Stimulated activated CD8-positive, alpha-beta memory T cell treated with anti-CD3 and anti-CD28 coated beads, Interleukin-7, amount 100 ng/mL, for 4 hours (primary cell): Measurements from ENCODE around the gene PTPRD.

Source experiments
- DNase-seq, 2 donors: peaks; one replicate each; pipeline ENCODE4 v3.0.0-alpha.2; 2020; ENCODE audit warnings: low read depth in 2 of 2

Gene PTPRD

GRCh38 chr9:9612270-9612669, 1000.5 kb downstream of the PTPRD start:
- no peak for DNase-seq

GRCh38 chr9:9605681-9606080, 1007.1 kb downstream of the PTPRD start:
- DNase-seq = no peak

DNA sequence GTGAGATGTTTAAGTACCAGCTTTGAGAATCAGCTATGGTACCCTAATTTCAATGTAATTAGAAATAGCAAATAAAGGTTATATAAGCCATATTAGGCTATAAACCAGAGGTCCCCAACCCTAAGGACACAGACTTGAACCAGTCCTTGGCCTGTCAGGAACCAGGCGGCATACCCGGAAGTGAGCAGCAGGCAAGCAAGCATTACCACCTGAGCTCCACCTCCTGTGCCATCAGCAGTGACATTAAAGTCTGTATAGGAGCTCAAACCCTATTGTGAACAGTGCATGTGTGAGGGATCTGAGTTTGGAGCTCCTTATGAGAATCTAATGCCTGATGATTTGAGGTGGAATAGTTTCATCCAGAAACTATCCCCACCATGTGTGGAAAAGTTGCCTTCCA, 1009.5 kb downstream of the PTPRD start:
- no peak for DNase-seq

GRCh38 chr9:9598723-9599122, 1014.1 kb downstream of the PTPRD start:
- no peak for DNase-seq

DNA sequence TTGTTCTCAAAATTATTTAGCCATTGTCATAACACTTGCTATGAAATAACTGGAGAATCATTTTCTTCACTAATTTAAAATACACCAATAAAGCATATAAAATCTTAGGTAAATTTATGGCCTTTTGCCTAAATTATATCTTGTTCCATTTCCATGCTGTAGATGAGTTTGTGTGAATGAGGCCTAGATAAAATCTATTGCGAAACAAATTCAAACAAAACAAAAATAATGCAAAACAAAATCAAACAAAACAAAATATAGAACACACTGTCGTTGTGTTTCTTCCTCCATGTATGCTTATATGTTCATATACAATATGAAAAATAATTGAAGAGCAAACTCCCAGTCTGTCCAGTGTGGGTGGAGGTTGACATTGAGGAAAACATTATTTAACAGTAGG, 1020.7 kb downstream of the PTPRD start:
- DNase-seq = no peak

GRCh38 chr9:9585920-9586319, 1026.9 kb downstream of the PTPRD start:
- DNase-seq = no peak

GRCh38 chr9:9574080-9574479, 1038.7 kb downstream of the PTPRD start:
- DNase-seq = no peak

DNA sequence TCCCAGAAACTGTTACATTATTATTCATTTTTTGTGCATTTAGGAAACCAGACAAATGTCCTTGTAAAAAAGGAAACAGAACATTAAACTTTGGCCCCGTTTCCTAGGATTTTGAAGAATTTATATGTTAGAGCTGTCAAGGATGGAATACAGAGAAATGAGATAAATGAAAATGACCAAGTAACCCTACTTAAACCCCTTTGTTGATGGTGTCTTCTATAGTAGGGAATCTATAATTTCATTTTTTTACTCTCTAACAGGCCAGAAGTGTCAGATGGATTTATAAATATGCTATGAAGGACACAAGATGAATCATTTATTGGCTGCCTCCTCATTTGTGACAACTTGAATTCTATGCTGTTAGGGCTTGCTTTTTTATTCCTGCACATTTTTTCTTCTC, 1047.1 kb downstream of the PTPRD start:
- DNase-seq = no peak

DNA sequence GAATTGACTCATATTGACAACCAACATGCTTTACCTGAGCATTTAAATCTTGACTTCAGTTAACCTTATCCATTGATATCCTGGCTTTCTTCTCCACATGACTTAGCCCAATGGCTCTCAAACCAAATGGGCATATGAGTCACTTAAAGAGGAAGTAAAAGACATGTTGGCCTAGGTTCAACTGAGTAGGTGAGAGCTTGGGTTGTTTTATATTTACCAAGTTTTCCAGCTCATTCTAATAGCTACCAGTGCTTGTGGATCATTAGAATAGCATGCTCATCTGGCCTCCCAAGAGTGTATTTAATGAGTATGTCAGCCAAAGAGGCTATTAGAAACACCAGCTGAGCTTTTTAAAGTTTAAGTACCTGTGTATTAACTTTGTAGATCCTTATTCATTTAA, 1049.0 kb downstream of the PTPRD start:
- no peak for DNase-seq

DNA sequence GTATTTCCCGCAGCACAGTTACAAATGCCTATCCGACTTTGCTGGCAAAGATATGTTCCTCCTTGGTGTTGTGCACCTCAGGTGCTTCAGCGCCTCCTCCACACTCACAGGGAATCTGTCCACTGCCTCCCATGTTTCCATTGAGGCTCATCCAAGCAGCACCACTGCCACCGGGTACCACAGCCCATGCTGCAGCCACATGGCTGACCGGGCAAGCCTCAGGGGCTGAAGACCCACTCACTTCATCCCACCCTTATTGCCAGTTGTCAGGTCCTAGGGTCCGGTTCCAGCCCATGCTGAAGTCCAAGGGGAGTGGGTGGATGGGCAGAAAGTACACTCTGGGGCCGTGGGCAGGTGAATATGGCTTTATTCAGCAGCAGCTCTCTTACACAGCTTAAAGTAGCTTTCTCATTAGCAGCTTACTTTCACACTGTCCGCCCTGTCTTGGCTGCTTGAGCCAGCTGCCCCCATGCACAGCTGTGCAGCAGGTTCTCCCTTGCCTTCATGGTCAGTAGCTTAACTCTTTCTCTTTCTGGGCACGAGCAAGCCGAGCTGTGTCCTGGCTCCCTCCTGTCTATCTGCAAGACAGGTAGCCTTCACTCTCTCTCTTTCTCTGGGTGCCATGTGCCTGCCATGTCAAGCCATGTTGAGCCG, 1052.3 kb downstream of the PTPRD start:
- no peak for DNase-seq

DNA sequence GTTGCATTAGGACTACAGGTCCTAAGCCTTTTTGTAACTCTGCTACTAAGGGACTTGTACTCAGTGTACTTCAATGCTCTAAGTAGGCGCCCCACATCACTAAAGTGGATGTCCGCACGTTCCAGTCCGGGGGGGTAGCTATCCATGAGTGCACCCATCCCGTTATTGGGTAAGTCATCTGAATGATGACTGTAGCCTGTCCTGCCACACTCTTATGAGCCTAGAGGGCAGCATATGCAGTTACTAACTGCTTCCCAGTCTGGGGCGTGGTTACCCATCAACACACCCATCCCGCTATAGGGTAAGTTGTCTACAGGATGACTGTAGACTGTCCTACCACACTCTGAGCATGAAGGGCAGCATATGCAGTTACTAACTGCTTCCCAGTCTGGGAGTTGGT, 1053.9 kb downstream of the PTPRD start:
- no peak for DNase-seq

- no peak for DNase-seq
Observed at GRCh38 chr9:9557804-9558334, 1054.9 kb downstream of the PTPRD start.

GRCh38 chr9:9556865-9557803, 1055.7 kb downstream of the PTPRD start:
- DNase-seq = no peak

- DNase-seq = no peak
Observed at GRCh38 chr9:9552665-9553064, 1060.1 kb downstream of the PTPRD start.

DNA sequence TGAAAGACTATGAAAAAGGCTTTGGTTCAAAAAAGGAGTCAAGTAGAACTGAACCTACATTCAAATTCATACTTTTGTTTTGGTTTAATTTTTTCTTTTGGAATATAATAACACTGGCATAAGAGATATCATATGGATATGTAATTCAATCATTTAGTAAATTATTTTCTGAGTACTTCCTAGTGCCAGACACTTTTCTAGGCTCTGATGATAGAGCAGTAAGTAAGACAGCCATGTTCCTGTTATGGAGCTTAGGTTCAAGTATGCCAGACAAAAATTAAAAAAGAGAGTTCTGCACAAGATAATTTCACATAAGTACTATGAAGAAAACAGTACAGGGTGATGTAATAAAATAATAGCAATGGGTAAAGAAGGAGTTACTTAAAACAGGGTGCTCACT, 1074.0 kb downstream of the PTPRD start:
- no peak for DNase-seq

DNA sequence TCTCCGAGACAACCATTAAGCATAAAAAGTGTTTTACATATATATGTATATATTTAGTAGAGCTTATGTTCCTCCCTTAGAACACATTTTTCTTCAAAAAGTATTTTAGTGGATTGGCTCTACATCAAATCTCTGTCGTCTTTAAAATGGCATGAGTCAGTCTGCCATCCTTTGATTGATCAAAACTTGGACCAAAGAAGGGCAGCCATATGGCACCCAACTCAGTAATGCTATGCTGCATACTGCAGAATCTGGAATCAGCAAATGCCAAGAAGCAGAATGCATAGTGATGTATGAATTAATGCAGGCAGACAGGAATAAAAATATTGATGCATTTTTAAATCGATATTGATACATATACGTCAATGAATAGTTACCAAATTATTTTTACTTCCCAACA, 1074.4 kb downstream of the PTPRD start:
- DNase-seq = no peak

DNA sequence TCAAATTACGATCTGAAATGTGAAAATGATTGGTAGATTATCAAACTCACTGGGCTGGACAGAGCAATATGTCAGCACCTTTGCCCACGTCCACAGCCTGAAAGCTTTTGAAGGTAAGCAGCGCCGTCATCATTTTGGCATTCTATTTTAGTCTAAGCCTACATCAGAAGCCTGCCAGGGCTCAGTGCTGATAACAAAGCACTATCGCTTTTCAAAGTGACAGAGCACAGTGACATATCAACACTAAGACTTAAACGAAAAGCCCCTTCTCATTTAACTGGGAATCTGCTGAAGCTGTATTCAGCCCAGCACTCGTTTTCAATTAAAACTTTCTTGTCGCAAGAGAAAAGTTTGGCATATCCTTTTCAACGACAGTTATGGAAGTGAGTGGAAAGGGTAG, 1076.3 kb downstream of the PTPRD start:
- DNase-seq = no peak

DNA sequence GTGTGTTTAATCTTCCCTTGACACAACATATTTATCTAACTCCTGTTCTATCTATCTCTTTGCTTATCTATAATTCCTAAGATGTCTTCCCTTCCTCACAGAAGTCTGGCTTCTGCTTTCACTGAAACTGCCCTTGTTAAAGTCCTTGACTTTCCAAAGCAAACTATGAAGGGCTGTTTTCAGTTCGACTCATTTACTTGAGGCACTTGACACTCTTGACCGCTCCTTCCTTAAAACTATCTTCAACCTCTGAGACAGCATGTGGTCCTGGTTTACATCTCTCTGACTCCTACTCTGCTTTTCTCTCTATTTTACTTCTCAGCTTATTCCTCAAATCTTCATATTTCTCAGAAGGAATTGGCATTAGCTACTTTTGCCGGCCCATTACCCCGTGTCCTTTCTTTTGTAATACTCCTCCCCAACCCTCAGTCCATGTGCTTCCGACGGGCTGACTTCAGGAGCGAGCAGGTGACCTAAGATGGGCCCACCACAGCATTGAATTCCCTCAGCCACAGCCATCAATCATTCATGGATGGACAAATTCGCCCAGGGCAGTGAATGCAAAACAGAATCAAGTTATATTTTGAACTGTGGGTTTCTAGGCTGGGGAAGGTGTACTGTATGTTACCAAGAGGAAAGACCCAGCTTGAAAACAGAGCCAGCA, 1089.2 kb downstream of the PTPRD start:
- no peak for DNase-seq

GRCh38 chr9:9522406-9522805, 1090.4 kb downstream of the PTPRD start:
- DNase-seq = no peak

- no peak for DNase-seq
Observed at GRCh38 chr9:9521033-9521779, 1091.6 kb downstream of the PTPRD start.

DNA sequence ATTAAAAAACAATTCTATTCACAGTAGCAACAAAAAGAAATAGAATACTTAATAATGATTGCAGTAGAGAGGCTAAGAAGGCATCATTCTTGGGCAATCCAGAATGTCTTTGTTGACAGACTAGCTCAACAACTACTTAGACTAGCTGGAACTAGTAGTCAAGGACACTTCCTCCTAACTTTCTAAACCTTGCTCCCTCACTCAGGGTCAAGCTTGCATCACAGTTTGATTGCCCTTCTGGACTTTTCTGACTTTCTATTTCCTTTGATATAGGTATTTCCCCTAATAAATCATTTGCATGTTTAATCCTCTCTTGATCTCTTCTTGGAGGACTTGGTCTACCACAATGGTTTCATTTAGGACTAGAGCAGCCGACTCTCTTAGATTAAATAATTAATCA, 1107.9 kb downstream of the PTPRD start:
- no peak for DNase-seq

- no peak for DNase-seq
Observed at GRCh38 chr9:9499546-9499945, 1113.3 kb downstream of the PTPRD start.
